COLO668 (cell line): Measurements from ENCODE around the gene FAM216B.
A peak's percentile ranks its signal among the peaks of the same experiment; 100 is the strongest.

ENCODE experiments used
- DNase-seq: peaks from one replicate; lab custom pipeline; 2025; ENCODE audit not compliant: unreplicated experiment; lab: John Stamatoyannopoulos, UW

The FAM216B gene

DNA sequence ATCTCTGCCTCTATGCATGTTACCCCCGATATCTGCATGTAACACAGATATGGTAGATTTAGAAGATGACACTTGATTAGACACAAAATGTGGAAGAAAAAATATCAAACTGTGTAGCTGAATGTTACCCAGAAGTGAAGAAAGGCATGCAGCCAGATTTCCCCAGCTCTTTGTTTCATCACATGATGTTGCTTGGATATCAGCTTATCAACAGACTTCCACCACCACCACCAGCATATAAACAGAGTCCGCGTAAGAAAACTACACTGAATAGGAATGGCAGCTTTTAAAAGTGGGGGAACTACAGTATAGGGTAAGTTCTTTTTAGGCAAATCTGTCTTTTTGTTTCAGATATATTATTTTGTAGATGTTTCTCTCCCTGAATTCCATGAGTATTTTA lies at the start of gene FAM216B:
Gene FAM216B, plus strand, starts transcription at position 233 of the 400 bp plus-strand sequence. CDS start 2,484 bp downstream, outside the sequence.
- no peak for DNase-seq

- no peak for DNase-seq
Measured at GRCh38 chr13:42732073-42732472, 49.3 kb upstream of the FAM216B start.

GRCh38 chr13:42733046-42733445 lies 48.3 kb upstream of the FAM216B start:
- no peak for DNase-seq

GRCh38 chr13:42735010-42735409 lies 46.4 kb upstream of the FAM216B start:
- no peak for DNase-seq

- DNase-seq = peak; percentile 64
Measured at GRCh38 chr13:42740753-42741152, 40.6 kb upstream of the FAM216B start.

GRCh38 chr13:42741914-42742313 lies 39.5 kb upstream of the FAM216B start:
- no peak for DNase-seq

GRCh38 chr13:42745655-42746054 lies 35.7 kb upstream of the FAM216B start:
- DNase-seq = no peak

DNA sequence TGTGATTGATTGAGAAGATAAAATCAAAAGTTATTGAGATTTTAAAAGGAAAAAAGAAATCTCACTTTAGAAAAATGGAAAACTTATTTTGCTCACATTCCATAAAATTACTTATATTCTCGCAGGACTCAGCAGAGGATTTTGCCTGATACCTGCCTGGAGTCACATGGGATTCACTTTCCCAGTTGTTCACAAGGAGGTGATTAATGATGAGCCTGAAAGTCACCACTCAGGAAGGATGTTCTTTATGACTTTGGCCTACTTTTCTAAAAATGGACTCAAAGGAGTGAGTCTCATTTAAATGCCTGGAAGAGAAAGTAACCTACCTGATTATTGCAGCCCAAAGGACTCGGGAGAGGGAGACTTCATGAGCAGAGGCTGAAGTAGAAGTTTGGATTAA lies 34.5 kb upstream of the FAM216B start:
- no peak for DNase-seq

DNA sequence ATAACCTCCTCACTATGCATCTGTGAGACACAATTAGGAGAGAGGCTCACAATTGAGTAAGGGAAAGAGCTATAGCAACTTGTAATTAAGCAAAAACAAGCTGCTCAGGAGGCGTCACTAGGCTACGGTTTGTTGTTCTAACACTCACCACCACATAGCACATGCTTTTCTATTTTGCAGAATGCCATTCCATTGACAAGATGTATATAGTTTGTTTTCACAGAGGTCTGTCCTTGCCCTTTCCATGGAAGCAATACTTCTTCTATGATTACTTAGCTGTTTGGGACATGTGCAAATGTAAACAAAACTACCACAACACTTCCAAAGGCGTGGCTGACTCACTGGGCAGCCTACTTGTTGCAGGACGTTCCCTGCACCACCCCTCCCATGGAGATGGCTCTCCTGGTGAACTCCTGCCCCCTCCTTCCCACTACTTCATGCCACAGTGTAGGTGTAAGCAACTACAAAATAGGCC lies 33.9 kb upstream of the FAM216B start:
- peak; percentile 72 for DNase-seq

- no peak for DNase-seq
Measured at GRCh38 chr13:42750794-42751193, 30.6 kb upstream of the FAM216B start.

GRCh38 chr13:42751693-42752092 lies 29.7 kb upstream of the FAM216B start:
- no peak for DNase-seq

DNA sequence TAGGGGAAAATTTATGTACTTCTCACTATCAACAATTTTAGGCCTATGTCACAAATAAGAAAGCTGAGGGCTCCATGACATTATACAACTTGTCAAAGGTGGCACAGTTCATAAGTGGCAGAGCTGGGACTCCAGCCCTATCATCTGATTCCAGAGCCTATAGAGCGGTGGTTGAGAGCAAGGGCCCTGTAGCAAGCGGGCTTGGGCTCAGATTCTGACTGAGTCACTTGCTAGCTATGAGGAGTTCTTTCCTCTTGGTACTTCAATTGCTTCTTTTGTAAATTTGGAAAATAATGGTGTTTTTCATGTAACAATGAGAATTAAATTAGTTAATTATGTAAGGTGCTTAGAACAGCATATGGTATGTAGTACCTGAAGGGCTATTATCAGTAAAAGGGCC lies 28.7 kb upstream of the FAM216B start:
- no peak for DNase-seq

GRCh38 chr13:42753697-42754096 lies 27.7 kb upstream of the FAM216B start:
- no peak for DNase-seq

DNA sequence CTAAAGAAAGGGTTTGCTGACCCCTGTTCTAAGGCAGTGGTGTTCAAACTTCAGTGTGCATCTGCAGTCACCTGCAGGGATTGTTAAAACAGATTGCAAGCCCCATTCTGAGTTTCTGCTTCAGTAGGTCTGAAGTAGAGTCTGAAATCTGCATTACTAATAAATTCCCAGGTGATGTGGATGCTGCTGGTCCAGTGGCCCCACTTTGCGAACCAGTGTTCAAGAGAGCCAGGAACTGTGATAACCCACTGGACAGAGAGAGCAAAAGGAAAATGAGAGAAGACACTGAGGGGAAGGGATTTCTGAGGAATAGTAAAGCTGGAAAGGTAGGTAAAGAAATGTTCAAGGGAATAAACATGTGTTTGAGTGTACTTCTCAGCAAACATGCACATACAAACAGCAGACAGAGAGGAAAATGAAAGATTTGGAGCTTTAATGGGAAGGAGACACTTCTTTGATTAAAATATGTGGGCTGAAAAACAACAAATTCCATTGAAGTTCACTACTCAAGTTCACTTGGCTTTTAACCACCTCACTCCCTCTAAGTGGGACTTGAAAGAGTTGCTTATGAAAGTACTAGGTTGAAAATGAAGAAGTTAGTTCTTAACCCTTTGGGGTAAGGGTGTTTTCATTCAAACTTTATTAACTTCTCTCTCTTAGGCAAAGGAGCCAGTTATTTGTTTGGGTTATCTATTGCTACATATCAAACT lies 26.4 kb upstream of the FAM216B start:
- DNase-seq = no peak

DNA sequence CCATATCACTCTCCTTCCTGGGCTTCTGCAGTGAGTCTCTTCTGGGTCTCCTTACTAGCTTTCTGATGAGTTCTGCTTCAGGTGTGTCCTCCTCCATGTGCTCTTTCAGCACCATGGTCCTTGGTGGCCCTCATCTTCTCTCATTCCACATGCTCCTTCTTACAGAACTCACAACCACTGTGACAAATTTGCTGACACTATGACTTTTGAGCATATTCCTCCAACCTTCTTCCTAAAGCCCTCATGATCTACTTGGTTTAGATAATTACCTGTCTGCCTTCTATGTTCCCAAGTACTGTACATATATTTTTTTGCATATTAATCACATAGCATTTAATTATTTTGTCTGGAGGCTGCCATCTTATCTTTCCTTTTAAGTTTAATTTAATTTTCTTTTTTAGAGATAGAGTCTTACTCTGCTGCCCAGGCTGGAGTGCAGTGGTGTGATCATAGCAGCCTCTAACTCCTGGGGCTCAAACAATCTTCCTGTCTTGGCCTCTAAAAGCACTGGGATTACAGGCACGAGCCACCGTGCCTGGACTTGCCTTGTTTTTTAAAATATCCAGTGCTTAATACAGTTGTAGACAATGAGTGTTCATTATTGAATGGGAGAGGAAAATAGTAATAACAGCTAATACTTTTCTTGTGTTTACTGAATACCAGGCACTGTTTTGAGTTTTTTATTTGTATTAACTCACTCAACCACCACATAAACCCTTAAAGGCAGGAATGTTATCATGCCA lies 23.5 kb upstream of the FAM216B start:
- no peak for DNase-seq

DNA sequence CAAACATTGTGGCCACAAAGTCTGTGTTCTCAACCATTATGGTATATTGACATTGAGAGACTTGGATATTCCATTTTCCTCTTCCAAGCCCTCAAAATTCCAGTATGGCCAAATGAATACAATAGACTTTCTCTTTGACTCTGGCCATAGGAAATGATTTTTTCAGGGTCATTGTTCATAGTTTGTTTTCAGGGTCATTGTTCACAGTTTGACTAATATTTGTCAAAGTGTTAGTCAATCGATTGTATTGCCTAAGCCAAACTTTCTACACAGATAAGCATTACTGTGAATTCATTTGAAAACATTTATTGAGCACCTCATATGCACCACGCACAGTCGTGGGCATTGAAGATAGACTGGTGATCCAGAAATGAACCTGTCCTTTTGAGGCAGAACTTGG lies 22.9 kb upstream of the FAM216B start:
- DNase-seq = no peak

DNA sequence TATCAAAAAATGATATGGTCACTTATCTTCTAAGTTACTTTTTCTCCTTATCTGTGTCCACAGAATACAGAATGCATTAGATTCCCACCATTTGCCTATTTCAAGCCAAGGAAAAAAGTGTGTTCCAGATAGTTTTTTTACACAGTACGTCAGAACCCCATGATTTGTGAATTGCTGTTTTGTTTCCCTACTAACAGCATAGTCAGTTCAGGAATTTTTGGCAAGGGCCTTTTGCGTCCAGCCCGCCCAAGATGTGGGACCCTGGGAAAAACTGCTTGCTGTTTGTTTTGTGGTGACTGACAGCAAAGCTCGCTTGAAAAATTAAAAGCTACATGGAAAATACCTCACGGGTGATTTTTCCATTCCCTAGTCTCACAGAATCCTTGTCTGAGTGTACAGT lies 20.4 kb upstream of the FAM216B start:
- no peak for DNase-seq

GRCh38 chr13:42762251-42762650 lies 19.1 kb upstream of the FAM216B start:
- DNase-seq = no peak

DNA sequence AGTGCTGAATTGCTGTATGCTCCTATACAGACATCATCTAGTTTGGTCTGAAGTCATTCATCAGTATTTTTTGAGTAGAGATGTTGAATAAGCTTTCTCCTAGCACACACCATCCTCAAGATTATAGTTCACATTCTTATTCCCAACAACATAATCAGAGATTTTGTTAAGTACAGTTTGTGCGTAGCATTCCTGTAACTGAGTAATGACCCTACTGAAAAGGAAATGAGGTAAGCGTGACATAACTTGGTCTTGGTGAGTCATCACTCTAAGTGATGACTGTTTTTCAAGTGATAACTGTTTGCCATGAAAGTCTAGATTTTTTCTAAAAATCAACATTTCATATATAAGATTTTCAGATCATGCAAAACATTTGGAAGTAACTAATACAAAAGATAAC lies 18.5 kb upstream of the FAM216B start:
- no peak for DNase-seq

DNA sequence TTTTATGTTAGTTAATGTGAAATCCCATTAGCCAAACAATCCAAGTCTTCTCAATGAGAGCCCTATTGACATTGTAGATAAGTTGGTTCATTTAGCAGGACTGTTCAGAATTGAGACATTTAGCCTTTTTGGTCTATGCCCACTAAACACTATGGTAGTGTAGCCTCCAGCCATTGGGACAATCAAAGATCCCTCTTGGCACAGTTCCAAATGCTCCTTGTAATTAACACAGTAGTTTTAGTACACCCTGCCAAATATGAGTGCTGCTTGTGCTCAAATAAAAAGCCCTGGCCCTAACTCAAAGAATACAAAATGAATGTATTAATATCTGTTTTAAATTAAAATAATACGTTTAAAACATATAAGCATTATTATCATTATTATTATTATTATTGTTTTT lies 15.4 kb upstream of the FAM216B start:
- DNase-seq = no peak

DNA sequence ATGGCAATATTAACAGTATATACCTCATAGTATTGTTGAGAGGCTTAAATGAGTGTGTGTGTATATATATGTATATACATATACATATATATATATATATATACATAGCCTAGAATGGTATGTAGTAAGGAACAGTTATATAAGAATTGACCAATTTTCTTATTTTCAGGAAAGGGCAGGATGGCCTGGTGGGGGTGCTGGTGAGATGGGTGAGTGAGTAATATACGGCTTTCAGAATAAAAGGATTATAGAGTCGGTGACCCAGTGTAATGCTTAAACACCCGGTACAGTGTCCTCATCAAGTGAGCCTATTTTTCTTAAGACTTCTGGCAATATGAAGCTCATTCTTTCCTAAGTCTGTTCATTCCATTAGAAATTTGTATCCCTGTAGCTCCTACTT lies 11.7 kb upstream of the FAM216B start:
- no peak for DNase-seq

DNA sequence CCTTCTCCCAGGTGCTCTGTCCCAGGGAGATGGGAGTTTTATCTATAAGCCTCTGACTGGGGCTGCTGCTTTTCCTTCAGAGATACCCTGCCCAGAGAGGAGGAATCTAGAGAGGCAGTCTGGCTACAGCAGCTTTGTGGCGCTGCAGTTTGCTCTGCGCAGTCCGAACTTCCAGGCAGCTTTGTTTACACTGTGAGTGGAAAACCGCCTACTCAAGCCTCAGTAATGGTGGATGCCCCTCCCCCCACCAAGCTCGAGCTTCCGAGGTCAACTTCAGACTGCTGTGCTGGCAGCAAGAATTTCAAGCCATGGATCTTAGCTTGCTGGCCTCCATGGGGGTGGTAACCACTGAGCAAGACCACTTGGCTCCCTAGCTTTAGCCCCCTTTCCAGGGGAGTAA lies 4.8 kb upstream of the FAM216B start:
- DNase-seq = peak; percentile 58
